Ishikawa (cell line): Measurements from ENCODE around the gene NSUN6.

Experiments used
- CEBPB ChIP-seq: IDR thresholded peaks from 2 replicates; pipeline ENCODE4 v1.6.1; 2012
- CREB1 ChIP-seq: IDR thresholded peaks from 2 replicates; pipeline ENCODE4 v1.6.1; 2012; ENCODE audit warnings: low read depth
- EGR1 ChIP-seq: IDR thresholded peaks from 2 replicates; pipeline ENCODE4 v1.6.1; 2012
- EP300 ChIP-seq: IDR thresholded peaks from 2 replicates; pipeline ENCODE4 v1.6.1; 2012; ENCODE audit warnings: borderline replicate concordance
- FOXM1 ChIP-seq: IDR thresholded peaks from 2 replicates; pipeline ENCODE4 v1.6.1; 2012; ENCODE audit warnings: low read depth, borderline replicate concordance
- NFIC ChIP-seq: IDR thresholded peaks from 2 replicates; pipeline ENCODE4 v1.6.1; 2012
- RAD21 ChIP-seq: IDR thresholded peaks from 2 replicates; pipeline ENCODE4 v1.6.1; 2012; ENCODE audit warnings: low read depth
- TAF1 ChIP-seq: IDR thresholded peaks from 2 replicates; pipeline ENCODE4 v1.6.1; 2012; ENCODE audit warnings: low read depth, mild to moderate bottlenecking
- TCF12 ChIP-seq: IDR thresholded peaks from 2 replicates; pipeline ENCODE4 v1.6.1; 2012; ENCODE audit warnings: low read depth
- TEAD4 ChIP-seq: IDR thresholded peaks from 2 replicates; pipeline ENCODE4 v1.6.1; 2012
- YY1 ChIP-seq: IDR thresholded peaks from 2 replicates; pipeline ENCODE4 v1.6.1; 2012; ENCODE audit warnings: low read depth
- ZBTB7A ChIP-seq: IDR thresholded peaks from 2 replicates; pipeline ENCODE4 v1.6.1; 2012; ENCODE audit warnings: low read depth
- TF ChIP-seq, protein P1 (sequence below): IDR thresholded peaks from 2 replicates; pipeline ENCODE4 v1.6.1; 2012
- TF ChIP-seq, protein P2 (sequence below): IDR thresholded peaks from 2 replicates; pipeline ENCODE4 v1.6.1; 2012
- TF ChIP-seq, protein P3 (sequence below): IDR thresholded peaks from 2 replicates; pipeline ENCODE4 v1.6.1; 2012; ENCODE audit warnings: low read depth, mild to moderate bottlenecking

Gene NSUN6

DNA sequence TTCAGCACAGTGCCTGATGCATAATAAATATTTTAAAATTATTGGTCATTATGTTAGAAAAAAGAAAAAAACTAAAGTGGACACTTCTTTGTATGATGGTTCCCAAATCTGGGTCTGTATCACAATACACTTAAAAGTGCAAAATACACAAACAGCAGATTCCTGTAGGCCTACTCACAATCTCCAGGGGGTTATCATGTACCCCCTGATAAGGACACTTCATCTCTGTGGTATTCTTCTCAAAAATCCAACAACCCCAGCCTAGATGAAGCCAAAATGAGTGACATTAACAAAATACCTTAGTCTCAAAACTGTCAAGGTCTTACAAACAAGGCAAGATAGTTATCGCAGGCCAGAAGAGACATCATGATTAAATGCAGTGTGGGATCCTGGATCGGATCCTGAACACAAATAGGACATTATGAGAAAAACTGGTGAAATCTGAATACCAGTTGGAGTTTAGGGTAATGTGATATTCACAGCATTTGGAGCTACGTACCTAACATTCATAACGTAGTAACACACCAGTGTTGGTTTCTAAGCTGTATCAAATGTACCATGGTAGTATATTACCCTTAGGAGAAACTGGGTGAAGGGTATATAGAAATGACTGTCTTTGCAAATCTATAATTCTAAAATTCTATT is 45.2 kb downstream of the NSUN6 start:
- no peak for TF ChIP-seq NFIC
- no peak for TF ChIP-seq TEAD4
- no peak for TF ChIP-seq EP300
- TF ChIP-seq ZBTB7A = no peak
- no peak for TF ChIP-seq TCF12
- TF ChIP-seq, protein P1, sequence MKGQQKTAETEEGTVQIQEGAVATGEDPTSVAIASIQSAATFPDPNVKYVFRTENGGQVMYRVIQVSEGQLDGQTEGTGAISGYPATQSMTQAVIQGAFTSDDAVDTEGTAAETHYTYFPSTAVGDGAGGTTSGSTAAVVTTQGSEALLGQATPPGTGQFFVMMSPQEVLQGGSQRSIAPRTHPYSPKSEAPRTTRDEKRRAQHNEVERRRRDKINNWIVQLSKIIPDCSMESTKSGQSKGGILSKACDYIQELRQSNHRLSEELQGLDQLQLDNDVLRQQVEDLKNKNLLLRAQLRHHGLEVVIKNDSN = no peak
- TF ChIP-seq YY1 = no peak
- no peak for TF ChIP-seq CREB1

DNA sequence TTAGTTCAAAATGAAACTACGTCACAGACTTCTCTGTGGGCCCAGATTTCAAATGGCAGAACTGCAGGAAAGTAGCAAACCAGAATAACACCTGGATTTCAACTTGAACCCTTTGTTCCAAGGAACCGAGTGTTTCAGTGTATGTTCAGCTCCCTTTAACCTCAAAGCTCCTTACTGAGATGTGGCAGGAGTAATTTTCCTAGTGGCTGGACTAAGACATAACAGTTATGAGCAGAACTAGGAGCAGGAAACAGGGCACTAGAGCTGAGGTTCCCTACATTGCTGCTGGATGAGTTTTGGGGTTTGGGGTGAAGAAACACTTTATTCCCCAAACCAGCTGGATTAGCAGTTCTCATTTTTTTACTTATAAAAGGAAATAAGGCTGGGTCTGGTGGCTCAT is 50.1 kb downstream of the NSUN6 start:
- TF ChIP-seq TCF12 (no peak), TEAD4 (no peak)
- TF ChIP-seq, protein P2, sequence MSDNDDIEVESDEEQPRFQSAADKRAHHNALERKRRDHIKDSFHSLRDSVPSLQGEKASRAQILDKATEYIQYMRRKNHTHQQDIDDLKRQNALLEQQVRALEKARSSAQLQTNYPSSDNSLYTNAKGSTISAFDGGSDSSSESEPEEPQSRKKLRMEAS = no peak

DNA sequence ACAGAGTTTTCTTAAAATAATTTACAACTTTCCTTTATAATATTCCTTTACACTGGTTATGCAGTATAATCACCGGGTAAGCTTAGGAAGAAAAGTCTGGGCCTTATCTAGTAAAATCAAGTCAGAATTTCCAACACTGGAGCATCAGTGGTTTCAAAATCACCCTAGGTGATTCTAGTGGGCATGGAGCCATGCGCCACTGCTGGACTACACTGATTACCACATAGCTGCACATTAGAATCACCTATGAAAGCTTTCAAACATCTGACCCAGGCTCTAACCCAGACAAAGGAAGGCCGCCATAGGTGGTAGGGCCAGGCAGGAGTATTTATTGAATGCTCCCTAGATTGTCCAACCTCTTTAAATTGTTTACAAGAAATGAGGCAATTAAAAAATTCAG is 52.0 kb downstream of the NSUN6 start:
- TF ChIP-seq, protein P2 = no peak
- TF ChIP-seq CREB1 (no peak), RAD21 (no peak), TEAD4 (no peak), EGR1 (no peak), TAF1 (no peak), EP300 (no peak)
- TF ChIP-seq, protein P3, sequence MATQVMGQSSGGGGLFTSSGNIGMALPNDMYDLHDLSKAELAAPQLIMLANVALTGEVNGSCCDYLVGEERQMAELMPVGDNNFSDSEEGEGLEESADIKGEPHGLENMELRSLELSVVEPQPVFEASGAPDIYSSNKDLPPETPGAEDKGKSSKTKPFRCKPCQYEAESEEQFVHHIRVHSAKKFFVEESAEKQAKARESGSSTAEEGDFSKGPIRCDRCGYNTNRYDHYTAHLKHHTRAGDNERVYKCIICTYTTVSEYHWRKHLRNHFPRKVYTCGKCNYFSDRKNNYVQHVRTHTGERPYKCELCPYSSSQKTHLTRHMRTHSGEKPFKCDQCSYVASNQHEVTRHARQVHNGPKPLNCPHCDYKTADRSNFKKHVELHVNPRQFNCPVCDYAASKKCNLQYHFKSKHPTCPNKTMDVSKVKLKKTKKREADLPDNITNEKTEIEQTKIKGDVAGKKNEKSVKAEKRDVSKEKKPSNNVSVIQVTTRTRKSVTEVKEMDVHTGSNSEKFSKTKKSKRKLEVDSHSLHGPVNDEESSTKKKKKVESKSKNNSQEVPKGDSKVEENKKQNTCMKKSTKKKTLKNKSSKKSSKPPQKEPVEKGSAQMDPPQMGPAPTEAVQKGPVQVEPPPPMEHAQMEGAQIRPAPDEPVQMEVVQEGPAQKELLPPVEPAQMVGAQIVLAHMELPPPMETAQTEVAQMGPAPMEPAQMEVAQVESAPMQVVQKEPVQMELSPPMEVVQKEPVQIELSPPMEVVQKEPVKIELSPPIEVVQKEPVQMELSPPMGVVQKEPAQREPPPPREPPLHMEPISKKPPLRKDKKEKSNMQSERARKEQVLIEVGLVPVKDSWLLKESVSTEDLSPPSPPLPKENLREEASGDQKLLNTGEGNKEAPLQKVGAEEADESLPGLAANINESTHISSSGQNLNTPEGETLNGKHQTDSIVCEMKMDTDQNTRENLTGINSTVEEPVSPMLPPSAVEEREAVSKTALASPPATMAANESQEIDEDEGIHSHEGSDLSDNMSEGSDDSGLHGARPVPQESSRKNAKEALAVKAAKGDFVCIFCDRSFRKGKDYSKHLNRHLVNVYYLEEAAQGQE = no peak

DNA sequence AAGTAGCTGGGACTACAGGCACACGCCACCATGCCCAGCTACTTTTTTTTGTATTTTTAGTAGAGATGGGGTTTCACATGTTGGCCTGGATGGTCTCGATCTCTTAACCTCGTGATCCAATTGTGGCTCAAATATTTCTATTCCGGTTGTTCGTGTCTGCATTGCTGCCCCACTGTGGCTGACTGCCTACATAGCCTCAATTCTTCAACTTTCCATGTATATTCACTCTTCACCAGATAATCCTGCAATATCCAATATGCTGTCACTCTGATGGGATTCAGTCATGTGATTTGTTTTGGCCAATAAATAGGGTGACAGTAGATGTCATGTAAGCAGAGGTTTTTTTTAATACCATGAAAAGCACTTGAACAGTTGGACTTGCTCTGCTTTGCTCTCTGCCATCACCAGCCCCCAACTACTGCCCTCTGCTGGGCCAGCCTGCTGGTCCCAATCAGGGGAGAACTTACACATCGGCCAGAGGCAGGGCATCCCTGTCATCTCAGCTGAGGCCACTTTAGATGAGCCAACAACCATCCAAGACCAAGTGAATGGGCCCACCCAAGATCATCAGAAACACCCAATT is 56.7 kb downstream of the NSUN6 start:
- TF ChIP-seq EGR1 (no peak), CREB1 (no peak), ZBTB7A (no peak), FOXM1 (no peak)
- TF ChIP-seq, protein P3 = no peak
- TF ChIP-seq, protein P2 = no peak

DNA sequence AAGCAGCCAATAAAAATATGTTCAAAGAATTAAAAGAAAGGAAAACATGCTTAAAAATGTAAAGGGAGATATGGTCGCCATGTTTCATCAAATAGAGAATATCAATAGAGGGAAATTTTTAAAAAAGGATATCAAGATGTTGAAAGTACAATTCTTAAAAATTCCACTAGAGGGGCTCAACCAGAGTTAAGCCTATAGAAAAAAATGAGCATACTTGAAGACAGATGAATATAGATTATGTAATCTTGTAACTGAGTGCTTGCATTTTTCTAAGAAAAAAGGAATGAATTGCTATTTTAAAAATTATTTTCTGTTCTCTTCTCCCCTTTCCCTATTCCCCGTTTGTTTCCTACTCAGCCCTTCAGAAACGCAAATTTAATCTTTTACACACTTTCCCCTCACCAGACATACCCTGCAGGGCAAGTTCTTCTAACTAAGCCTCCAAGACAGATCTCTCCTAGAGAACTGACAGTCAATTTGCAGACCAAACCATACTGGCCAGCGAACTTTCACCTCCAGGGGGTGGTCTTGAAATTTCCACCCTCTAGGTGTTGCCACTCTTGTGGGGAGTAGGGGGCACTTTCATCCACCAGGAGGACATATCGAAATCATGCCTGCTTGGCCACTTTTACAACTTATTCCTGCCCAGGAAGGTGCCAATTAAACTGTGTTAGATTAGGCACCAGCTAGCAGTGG is 67.7 kb downstream of the NSUN6 start:
- TF ChIP-seq TAF1 (no peak), TCF12 (no peak), NFIC (no peak), EP300 (no peak), FOXM1 (no peak), CEBPB (no peak), RAD21 (no peak), TEAD4 (no peak), YY1 (no peak), EGR1 (no peak), CREB1 (no peak), ZBTB7A (no peak)
- TF ChIP-seq, protein P2 = no peak
- TF ChIP-seq, protein P3 = no peak
- TF ChIP-seq, protein P1 = no peak
